Liver (tissue), 9 donors: ENCODE measurements around the gene ARMCX2. TPM values are rescaled to one million over a fixed set of nuclear protein-coding genes. Genes with fewer than 3 reads are reported as not detected.

Experiments used
- DNase-seq: peaks from one replicate; pipeline ENCODE4 v3.0.0-alpha.2; 2017; ENCODE audit warnings: low spot score
- H3K27ac ChIP-seq, 2 donors: one replicate each; pipeline ENCODE4 v1.7.0; 2013; ENCODE audit warnings: inconsistent platforms in 2 of 2, low read length in 2 of 2, control low read depth in 1 of 2, low read depth in 1 of 2, mild to moderate bottlenecking in 1 of 2
- H3K27me3 ChIP-seq, 4 donors: one replicate each; pipeline versions ENCODE4 v1.6.1 to v1.7.0; 2013; ENCODE audit warnings: low read length in 3 of 4, inconsistent platforms in 1 of 4, mild to moderate bottlenecking in 1 of 4, moderate library complexity in 1 of 4; ENCODE audit not compliant: control insufficient read depth in 4 of 4, insufficient read depth in 4 of 4
- H3K36me3 ChIP-seq, 4 donors: one replicate each; pipeline versions ENCODE4 v1.6.1 to v1.7.0; 2013; ENCODE audit warnings: low read length in 3 of 4, mild to moderate bottlenecking in 3 of 4, low read depth in 1 of 4, moderate library complexity in 1 of 4; ENCODE audit not compliant: control insufficient read depth in 4 of 4, insufficient read depth in 3 of 4
- H3K4me1 ChIP-seq, 4 donors: one replicate each; pipeline versions ENCODE4 v1.6.1 to v1.7.0; 2013; ENCODE audit warnings: low read length in 3 of 4, mild to moderate bottlenecking in 3 of 4, moderate library complexity in 1 of 4; ENCODE audit not compliant: control insufficient read depth in 4 of 4, insufficient read depth in 4 of 4
- H3K4me3 ChIP-seq, 3 donors: one replicate each; pipeline versions ENCODE4 v1.6.1 to v1.7.0; 2013; ENCODE audit warnings: low read length in 3 of 3, control low read depth in 1 of 3, low read depth in 1 of 3, mild to moderate bottlenecking in 1 of 3
- H3K9ac ChIP-seq, 2 donors: one replicate each; pipeline ENCODE4 v1.7.0; 2013; ENCODE audit warnings: low read length in 2 of 2, mild to moderate bottlenecking in 2 of 2, moderate library complexity in 2 of 2, control low read depth in 1 of 2, low read depth in 1 of 2
- H3K9me3 ChIP-seq, 4 donors: one replicate each; pipeline versions ENCODE4 v1.6.1 to v1.7.0; 2013; ENCODE audit warnings: low read length in 3 of 4; ENCODE audit not compliant: control insufficient read depth in 4 of 4
- ATF3 ChIP-seq: IDR thresholded peaks from 2 replicates; pipeline ENCODE4 v1.6.1; 2016; ENCODE audit warnings: antibody characterized with exemption
- EGR1 ChIP-seq, 2 donors: IDR thresholded peaks; 2 replicates each; pipeline ENCODE4 v1.6.1; 2016 to 2018; ENCODE audit warnings: antibody characterized with exemption in 2 of 2, low read depth in 2 of 2
- GABPA ChIP-seq, 2 donors: IDR thresholded peaks in 1 of 2; conservative IDR thresholded peaks in 1 of 2; 2 replicates each; pipeline ENCODE4 v1.6.1; 2016; ENCODE audit warnings: antibody characterized with exemption in 2 of 2, mild to moderate bottlenecking in 1 of 2, moderate library complexity in 1 of 2
- HNF4A ChIP-seq, 2 donors: conservative IDR thresholded peaks; 2 replicates each; pipeline ENCODE4 v1.6.1; 2016; ENCODE audit warnings: antibody characterized with exemption in 2 of 2, mild to moderate bottlenecking in 2 of 2
- JUND ChIP-seq, 2 donors: IDR thresholded peaks; 2 replicates each; pipeline ENCODE4 v1.6.1; 2016; ENCODE audit warnings: antibody characterized with exemption in 2 of 2
- MAX ChIP-seq: IDR thresholded peaks from 2 replicates; pipeline ENCODE4 v1.6.1; 2016; ENCODE audit warnings: antibody characterized with exemption
- NR2F2 ChIP-seq: IDR thresholded peaks from 2 replicates; pipeline ENCODE4 v1.6.1; 2016; ENCODE audit warnings: antibody characterized with exemption
- REST ChIP-seq: IDR thresholded peaks from 2 replicates; pipeline ENCODE4 v1.6.1; 2016; ENCODE audit warnings: antibody characterized with exemption, mild to moderate bottlenecking
- SP1 ChIP-seq: IDR thresholded peaks from 2 replicates; pipeline ENCODE4 v1.6.1; 2018; ENCODE audit warnings: antibody characterized with exemption, mild to moderate bottlenecking
- TAF1 ChIP-seq: conservative IDR thresholded peaks from 2 replicates; pipeline ENCODE4 v1.6.1; 2016; ENCODE audit warnings: antibody characterized with exemption, mild to moderate bottlenecking
- YY1 ChIP-seq: IDR thresholded peaks from 2 replicates; pipeline ENCODE4 v1.6.1; 2016; ENCODE audit warnings: antibody characterized with exemption, mild to moderate bottlenecking
- WGBS: extraction: QIAGEN DNeasy Blood & Tissue Kit; methylation state at CpG from one replicate; pipeline ENCODE4 v1.1.7; 2013; 5-methylcytosine and 5-hydroxymethylcytosine counted together
- polyA plus RNA-seq, 2 donors: library from polyadenylated mRNA; stranded (reverse) in 1 of 2; unstranded in 1 of 2; fragments of 200-250 nt in 1 of 2; fragments of >200 nt in 1 of 2; fragmentation: Nextera tagmentation in 1 of 2; extraction: Ambion mirVana in 1 of 2; gene quantifications; one replicate each; pipeline versions ENCODE4 v1.2.1 to v1.2.3, GENCODE V29; 2013 to 2015
- total RNA-seq, 2 donors: library from RNA; depleted of rRNA; stranded (reverse); fragments of >200 nt; gene quantifications; one replicate each; pipeline ENCODE4 v1.2.3, GENCODE V29; 2014
- TF ChIP-seq, protein P1 (sequence below): IDR thresholded peaks from 2 replicates; pipeline ENCODE4 v1.6.1; 2016; ENCODE audit warnings: antibody characterized with exemption
- TF ChIP-seq, protein P2 (sequence below): fragments of 150-350 bp; IDR thresholded peaks from 2 replicates; pipeline ENCODE4 v1.5.1; 2017; ENCODE audit warnings: improper control_type of control experiment, low read depth, low read length; ENCODE audit not compliant: missing input control
- donor health status: healthy.
- donor health status: healthy.
- donor health status: healthy.
- donor health status: healthy.
- donor health status: healthy.

Gene ARMCX2
- total and polyA plus RNA-seq, 4 donors = 0.60 to 7.5 (median 3.2) TPM

GRCh38 chrX:101657495-101657894 is 2.2 kb downstream of the ARMCX2 start:
- TF ChIP-seq EGR1 (IDR thresholded peaks at IDR 0.05; ENCODE audit: low read depth in 2 of 2) (no peak), GABPA (IDR thresholded peaks at IDR 0.05 in 1 of 2, conservative IDR thresholded peaks at IDR 0.05 in 1 of 2) (no peak), MAX (no peak), TAF1 (no peak), JUND (IDR thresholded peaks at IDR 0.05) (no peak), NR2F2 (no peak), ATF3 (no peak), YY1 (no peak), REST (no peak)
- TF ChIP-seq, protein P1, sequence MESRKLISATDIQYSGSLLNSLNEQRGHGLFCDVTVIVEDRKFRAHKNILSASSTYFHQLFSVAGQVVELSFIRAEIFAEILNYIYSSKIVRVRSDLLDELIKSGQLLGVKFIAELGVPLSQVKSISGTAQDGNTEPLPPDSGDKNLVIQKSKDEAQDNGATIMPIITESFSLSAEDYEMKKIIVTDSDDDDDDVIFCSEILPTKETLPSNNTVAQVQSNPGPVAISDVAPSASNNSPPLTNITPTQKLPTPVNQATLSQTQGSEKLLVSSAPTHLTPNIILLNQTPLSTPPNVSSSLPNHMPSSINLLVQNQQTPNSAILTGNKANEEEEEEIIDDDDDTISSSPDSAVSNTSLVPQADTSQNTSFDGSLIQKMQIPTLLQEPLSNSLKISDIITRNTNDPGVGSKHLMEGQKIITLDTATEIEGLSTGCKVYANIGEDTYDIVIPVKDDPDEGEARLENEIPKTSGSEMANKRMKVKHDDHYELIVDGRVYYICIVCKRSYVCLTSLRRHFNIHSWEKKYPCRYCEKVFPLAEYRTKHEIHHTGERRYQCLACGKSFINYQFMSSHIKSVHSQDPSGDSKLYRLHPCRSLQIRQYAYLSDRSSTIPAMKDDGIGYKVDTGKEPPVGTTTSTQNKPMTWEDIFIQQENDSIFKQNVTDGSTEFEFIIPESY = no peak
- no peaks in the 10 kb centered on the region for H3K9me3 ChIP-seq
- 96% methylated on average over 12 of the region's 12 CpGs for WGBS
- H3K27me3 ChIP-seq = peaks cover 0 to 6% (median 0%) of the 10 kb centered on the region in 4 donors
- no peak for DNase-seq
- no peak overlapping the region for H3K4me3 ChIP-seq
- peaks cover 0 to 6% (median 3%) of the 10 kb centered on the region in 4 donors for H3K4me1 ChIP-seq
- no peaks in the 10 kb centered on the region for H3K36me3 ChIP-seq
- H3K9ac ChIP-seq = no peak overlapping the region
- H3K27ac ChIP-seq = no peak overlapping the region

- TF ChIP-seq MAX (no peak), GABPA (IDR thresholded peaks at IDR 0.05 in 1 of 2, conservative IDR thresholded peaks at IDR 0.05 in 1 of 2) (no peak), SP1 (no peak), EGR1 (IDR thresholded peaks at IDR 0.05; ENCODE audit: low read depth in 2 of 2) (no peak), NR2F2 (no peak), HNF4A (conservative IDR thresholded peaks at IDR 0.05) (no peak)
- TF ChIP-seq, protein P2, sequence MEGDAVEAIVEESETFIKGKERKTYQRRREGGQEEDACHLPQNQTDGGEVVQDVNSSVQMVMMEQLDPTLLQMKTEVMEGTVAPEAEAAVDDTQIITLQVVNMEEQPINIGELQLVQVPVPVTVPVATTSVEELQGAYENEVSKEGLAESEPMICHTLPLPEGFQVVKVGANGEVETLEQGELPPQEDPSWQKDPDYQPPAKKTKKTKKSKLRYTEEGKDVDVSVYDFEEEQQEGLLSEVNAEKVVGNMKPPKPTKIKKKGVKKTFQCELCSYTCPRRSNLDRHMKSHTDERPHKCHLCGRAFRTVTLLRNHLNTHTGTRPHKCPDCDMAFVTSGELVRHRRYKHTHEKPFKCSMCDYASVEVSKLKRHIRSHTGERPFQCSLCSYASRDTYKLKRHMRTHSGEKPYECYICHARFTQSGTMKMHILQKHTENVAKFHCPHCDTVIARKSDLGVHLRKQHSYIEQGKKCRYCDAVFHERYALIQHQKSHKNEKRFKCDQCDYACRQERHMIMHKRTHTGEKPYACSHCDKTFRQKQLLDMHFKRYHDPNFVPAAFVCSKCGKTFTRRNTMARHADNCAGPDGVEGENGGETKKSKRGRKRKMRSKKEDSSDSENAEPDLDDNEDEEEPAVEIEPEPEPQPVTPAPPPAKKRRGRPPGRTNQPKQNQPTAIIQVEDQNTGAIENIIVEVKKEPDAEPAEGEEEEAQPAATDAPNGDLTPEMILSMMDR = no peak
- H3K27me3 ChIP-seq = peaks cover 0 to 6% (median 0%) of the 10 kb centered on the region in 4 donors
- WGBS = 91% methylated on average over 13 of the region's 13 CpGs
- DNase-seq = no peak
- peaks cover 0 to 6% (median 3%) of the 10 kb centered on the region in 4 donors for H3K4me1 ChIP-seq
- no peaks in the 10 kb centered on the region for H3K36me3 ChIP-seq
- H3K27ac ChIP-seq = no peak overlapping the region
- H3K9ac ChIP-seq = no peak overlapping the region
- no peaks in the 10 kb centered on the region for H3K9me3 ChIP-seq
- no peak overlapping the region for H3K4me3 ChIP-seq
These were observed 2.8 kb downstream of the ARMCX2 start for GRCh38 chrX:101656817-101657216.
